ENCODE results near the gene IGFBP4. TPM values are rescaled to one million over a fixed set of nuclear protein-coding genes. Genes with fewer than 3 reads are reported as not detected.

IGFBP4 gene
- total and polyA plus RNA-seq, 7 donors, result 30.3 to 440 (median 242) TPM

DNA sequence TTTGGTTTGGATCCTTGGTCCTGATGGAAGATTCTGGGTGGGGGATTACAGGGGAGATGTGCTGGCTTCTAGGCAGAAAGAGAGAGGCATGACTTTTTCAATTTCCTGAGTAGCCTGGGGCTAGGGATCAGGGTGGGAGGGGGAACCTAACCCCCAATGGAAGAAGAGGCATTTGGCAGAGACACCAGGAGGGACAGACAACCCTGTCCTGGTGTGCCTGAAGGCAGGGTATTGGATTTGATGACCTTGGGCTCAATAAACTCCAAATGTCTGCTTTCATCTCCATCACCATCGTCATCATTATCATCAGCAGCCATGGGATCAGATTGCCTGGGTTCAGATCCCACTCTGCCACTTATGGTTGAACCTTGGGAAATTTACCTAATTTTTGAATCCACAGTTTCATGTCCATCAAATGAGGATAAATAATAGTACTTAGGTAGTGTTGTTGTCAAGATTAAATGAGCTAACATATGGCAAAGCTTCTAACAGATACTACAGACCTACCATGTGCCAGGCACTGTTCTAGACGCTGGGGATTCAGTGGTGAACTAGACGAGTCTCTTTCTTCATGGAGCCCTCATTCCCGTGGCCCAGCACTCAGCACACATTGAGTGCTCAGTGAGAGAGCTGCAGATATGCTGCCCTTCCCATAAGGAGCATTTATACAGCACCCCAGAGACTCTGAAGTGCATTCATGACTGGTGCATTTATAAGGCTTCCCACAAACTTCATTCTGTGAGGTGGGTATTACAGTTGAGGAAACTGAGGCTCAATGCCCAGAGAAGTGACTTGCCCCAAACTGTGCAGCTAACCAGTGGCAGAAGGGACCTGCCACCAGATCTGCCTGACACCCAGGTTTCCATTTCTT, 26.8 kb downstream of the IGFBP4 start:
- WGBS, 2 donors, result 88 to 93% methylated on average over 4 of the region's 4 CpGs
- no peaks in the 10 kb centered on the region for H3K27me3 ChIP-seq
- no peaks in the 10 kb centered on the region for H3K9me3 ChIP-seq
- H3K4me1 ChIP-seq, result peaks cover 0 to 48% (median 47%) of the 10 kb centered on the region in 4 donors
- intact Hi-C loops (cut with DNase I), result no loop called here
- H3K4me3 ChIP-seq, result no peak overlapping the region
- H3K27ac ChIP-seq, result peak overlapping the region in 3 of 4 donors; percentile 84 to 91 (median 84)
- no peaks in the 10 kb centered on the region for H3K36me3 ChIP-seq
- no peak for DNase-seq
- no peak for TF ChIP-seq EP300 (IDR thresholded peaks at IDR 0.05)

DNA sequence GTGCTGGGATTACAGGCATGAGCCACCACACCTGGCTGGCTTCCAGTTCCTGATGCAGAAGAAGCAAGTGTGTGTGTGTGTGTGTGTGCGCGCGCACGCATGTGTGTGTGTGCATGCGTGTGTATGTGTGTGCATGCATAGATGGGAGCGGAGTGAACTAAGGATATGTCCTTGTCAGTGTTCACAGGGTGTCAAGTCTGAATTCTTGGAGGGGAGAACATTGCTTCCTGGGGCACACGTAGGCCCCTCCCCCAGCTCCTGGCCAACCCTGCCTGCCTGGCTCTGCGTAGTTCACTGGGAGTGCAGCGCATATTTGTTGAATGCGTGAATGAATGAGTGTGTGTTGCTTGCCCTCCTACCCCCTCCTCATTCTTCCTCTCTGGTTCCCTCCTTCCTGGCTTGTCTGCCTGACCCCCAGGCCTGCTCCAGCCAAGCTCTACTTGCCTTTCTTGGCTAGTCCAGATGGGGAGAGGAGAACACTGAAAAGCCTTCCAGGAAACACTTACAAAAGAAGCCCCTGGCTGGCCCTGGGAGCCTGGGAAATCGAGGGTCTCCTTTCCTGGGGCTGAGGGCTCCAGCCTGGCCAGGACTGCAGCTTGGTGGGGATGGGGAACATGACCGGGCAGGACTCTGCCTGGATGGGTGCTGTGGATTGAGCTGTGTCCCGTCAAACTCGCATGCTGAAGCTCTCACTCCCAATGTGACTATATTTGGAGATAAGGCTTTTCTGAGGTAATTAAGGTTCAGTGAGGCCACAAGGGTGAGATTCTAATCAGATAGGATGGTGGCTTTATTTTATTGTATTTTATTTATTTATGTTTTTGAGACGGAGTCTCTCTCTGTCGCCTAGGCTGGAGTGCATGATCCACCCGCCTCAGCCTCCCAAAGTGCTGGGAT, 27.9 kb downstream of the IGFBP4 start:
- intact Hi-C loops (cut with DNase I), result no loop called here
- Histone ChIP-seq H3K9me3 (no peaks in the 10 kb centered on the region), H3K4me3 (no peak overlapping the region), H3K4me1 (peaks cover 0 to 59% (median 57%) of the 10 kb centered on the region in 4 donors), H3K27me3 (no peaks in the 10 kb centered on the region), H3K27ac (peak overlapping the region; percentile 65 to 91 (median 84)), H3K36me3 (no peaks in the 10 kb centered on the region)
- 84 to 85% methylated on average over 17 of the region's 17 CpGs for WGBS, 2 donors
- TF ChIP-seq, protein P1, sequence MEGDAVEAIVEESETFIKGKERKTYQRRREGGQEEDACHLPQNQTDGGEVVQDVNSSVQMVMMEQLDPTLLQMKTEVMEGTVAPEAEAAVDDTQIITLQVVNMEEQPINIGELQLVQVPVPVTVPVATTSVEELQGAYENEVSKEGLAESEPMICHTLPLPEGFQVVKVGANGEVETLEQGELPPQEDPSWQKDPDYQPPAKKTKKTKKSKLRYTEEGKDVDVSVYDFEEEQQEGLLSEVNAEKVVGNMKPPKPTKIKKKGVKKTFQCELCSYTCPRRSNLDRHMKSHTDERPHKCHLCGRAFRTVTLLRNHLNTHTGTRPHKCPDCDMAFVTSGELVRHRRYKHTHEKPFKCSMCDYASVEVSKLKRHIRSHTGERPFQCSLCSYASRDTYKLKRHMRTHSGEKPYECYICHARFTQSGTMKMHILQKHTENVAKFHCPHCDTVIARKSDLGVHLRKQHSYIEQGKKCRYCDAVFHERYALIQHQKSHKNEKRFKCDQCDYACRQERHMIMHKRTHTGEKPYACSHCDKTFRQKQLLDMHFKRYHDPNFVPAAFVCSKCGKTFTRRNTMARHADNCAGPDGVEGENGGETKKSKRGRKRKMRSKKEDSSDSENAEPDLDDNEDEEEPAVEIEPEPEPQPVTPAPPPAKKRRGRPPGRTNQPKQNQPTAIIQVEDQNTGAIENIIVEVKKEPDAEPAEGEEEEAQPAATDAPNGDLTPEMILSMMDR (IDR thresholded peaks at IDR 0.05), result no peak
- TF ChIP-seq POLR2AphosphoS5 (IDR thresholded peaks at IDR 0.05) (peak; percentile 19 to 76 (median 72)), EP300 (IDR thresholded peaks at IDR 0.05) (peak in 2 of 4 donors; percentile 71 to 82)
- no peak for DNase-seq

DNA sequence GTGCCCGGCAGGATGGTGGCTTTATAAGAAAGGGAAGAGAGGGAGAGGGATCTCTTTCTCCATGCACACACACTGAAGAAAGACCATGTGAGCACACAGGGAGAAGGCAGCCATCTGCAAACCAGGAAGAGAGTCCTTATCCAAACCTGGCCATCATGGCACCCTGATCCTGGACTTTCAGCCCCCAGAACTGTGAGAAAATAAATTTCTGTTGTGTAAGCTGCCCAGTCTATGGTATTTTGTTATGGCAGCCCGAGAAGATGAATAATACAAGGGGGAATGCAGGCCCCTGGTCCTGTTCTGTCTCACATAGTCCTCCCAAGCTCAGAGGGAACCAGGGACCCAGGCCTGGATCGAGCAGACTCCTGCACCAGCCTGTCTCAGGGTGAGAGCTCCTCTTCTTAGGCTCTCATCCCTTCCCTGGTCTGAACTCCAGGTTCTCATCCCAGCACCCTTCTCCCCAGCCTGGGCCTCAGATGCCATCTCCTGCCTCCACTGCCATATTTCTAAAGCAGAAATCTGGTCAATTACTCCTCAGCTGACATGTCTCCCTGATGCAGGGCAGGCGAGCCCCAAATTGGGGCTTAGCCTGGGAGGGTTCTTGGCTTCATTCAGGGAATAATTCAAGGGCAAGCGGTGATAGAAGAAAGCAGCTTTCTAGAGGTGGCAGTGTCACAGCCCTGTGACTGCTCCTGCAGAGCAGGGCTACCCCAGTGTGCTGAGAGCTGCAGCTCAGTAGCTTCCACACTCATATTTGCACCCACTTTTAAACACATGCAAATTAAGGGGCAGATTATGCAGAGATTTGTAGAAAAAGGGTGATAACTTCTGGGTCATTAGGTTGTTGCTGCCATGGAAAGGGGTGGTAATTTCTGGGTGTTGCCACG, 28.8 kb downstream of the IGFBP4 start:
- Histone ChIP-seq H3K36me3 (no peaks in the 10 kb centered on the region), H3K27me3 (no peaks in the 10 kb centered on the region), H3K9me3 (no peaks in the 10 kb centered on the region), H3K4me1 (peaks cover 0 to 64% (median 62%) of the 10 kb centered on the region in 4 donors), H3K4me3 (no peak overlapping the region), H3K27ac (peak overlapping the region; percentile 65 to 91 (median 84))
- intact Hi-C loops (cut with DNase I), result loop anchor here (2.0 kb wide), 1 partner anchor 21 kb away; no protein-coding TSS in a partner anchor
- DNase-seq, result no peak
- TF ChIP-seq POLR2A (IDR thresholded peaks at IDR 0.05) (no peak), EP300 (IDR thresholded peaks at IDR 0.05) (peak in 1 of 4 donors; percentile 38), POLR2AphosphoS5 (IDR thresholded peaks at IDR 0.05) (peak in 3 of 4 donors; percentile 5 to 78 (median 71))
- TF ChIP-seq, protein P1 (IDR thresholded peaks at IDR 0.05), result no peak
- WGBS, 2 donors, result 89 to 91% methylated on average over 6 of the region's 6 CpGs

DNA sequence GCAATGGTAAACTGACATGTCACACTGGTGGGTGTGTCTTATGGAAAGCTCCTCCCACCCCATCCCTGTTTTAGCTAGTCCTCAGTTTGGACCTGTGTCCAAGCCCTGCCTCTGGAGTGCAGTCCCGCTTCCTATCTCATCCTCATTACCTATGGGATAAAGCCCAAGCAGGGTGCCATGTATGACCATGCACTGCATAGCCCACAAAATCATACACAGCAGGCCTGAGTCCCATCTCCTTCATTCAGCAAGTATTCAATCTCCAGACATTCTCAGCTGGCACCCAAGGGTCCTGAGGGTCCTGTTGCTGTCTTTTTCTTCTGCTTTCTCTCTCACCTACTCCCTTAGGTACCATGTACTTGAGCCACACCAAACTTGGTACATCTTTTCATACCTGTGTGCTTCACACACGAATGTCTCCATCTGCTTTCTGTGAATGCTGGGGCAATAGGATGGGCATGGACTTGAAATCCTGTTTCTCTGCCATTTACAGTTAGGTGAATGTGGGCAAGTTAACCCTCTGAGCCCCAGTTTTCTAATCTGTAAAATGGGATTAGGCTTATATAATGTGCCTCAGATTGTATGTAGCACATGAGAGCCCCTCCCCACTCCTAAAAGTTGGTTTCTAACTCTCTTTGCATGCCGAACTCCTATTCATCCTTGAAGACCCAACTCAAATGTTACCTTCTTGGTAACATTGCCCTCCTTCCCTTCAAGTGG, 29.6 kb downstream of the IGFBP4 start:
- Histone ChIP-seq H3K4me1 (peaks cover 0 to 64% (median 62%) of the 10 kb centered on the region in 4 donors), H3K27ac (peak overlapping the region; percentile 65 to 91 (median 84))
- WGBS, 2 donors, result 92 to 93% methylated on average over 3 of the region's 3 CpGs

More for the DNA sequence above, 29.6 kb downstream of the IGFBP4 start:
- Histone ChIP-seq H3K9me3 (no peaks in the 10 kb centered on the region), H3K36me3 (no peaks in the 10 kb centered on the region), H3K4me3 (no peak overlapping the region), H3K27me3 (no peaks in the 10 kb centered on the region)
- DNase-seq, result no peak
- intact Hi-C loops (cut with DNase I), result loop anchor here (2.0 kb wide), 1 partner anchor 22 kb away; no protein-coding TSS in a partner anchor
- no peak for TF ChIP-seq EP300 (IDR thresholded peaks at IDR 0.05)
- no peak for TF ChIP-seq POLR2A (IDR thresholded peaks at IDR 0.05)
- no peak for TF ChIP-seq POLR2AphosphoS5 (IDR thresholded peaks at IDR 0.05)
- TF ChIP-seq, protein P1 (IDR thresholded peaks at IDR 0.05), result no peak

All from sigmoid colon (tissue), 7 donors.